Measurements from ENCODE around the gene CROT.

CROT gene

GRCh38 chr7:87424075-87424474 is 78.6 kb downstream of the CROT start:
- no peak for TF ChIP-seq CTCF (IDR thresholded peaks at IDR 0.05; ENCODE audit: insufficient read depth, low read depth, low read length, missing control alignments)
- no peak overlapping the region for H3K4me3 ChIP-seq (ENCODE audit: low read length)
- no peak for DNase-seq (ENCODE audit: low read depth)

- no peak for TF ChIP-seq CTCF (IDR thresholded peaks at IDR 0.05; ENCODE audit: insufficient read depth, low read depth, low read length, missing control alignments)
- H3K4me3 ChIP-seq (ENCODE audit: low read length), result no peak overlapping the region
- no peak for DNase-seq (ENCODE audit: low read depth)
Measured at GRCh38 chr7:87426160-87426559, 80.7 kb downstream of the CROT start.

GRCh38 chr7:87427288-87427687 is 81.8 kb downstream of the CROT start:
- H3K4me3 ChIP-seq (ENCODE audit: low read length), result no peak overlapping the region
- peak; percentile 19 for DNase-seq (ENCODE audit: low read depth)
- no peak for TF ChIP-seq CTCF (IDR thresholded peaks at IDR 0.05; ENCODE audit: insufficient read depth, low read depth, low read length, missing control alignments)

GRCh38 chr7:87432536-87432935 is 87.1 kb downstream of the CROT start:
- no peak for TF ChIP-seq CTCF (IDR thresholded peaks at IDR 0.05; ENCODE audit: insufficient read depth, low read depth, low read length, missing control alignments)

GRCh38 chr7:87435546-87435945 is 90.1 kb downstream of the CROT start:
- DNase-seq (ENCODE audit: low read depth), result no peak
- no peak for TF ChIP-seq CTCF (IDR thresholded peaks at IDR 0.05; ENCODE audit: insufficient read depth, low read depth, low read length, missing control alignments)

More at GRCh38 chr7:87432536-87432935, 87.1 kb downstream of the CROT start:
- peak; percentile 38 for DNase-seq (ENCODE audit: low read depth)
- no peak overlapping the region for H3K4me3 ChIP-seq (ENCODE audit: low read length)

GRCh38 chr7:87445897-87446296 is 100.4 kb downstream of the CROT start:
- no peak for DNase-seq (ENCODE audit: low read depth)
- H3K4me3 ChIP-seq (ENCODE audit: low read length), result no peak overlapping the region
- TF ChIP-seq CTCF (IDR thresholded peaks at IDR 0.05; ENCODE audit: insufficient read depth, low read depth, low read length, missing control alignments), result no peak

More at GRCh38 chr7:87435546-87435945, 90.1 kb downstream of the CROT start:
- H3K4me3 ChIP-seq (ENCODE audit: low read length), result no peak overlapping the region

GRCh38 chr7:87447116-87447635 is 101.7 kb downstream of the CROT start:
- H3K4me3 ChIP-seq (ENCODE audit: low read length), result no peak overlapping the region
- DNase-seq (ENCODE audit: low read depth), result no peak
- TF ChIP-seq CTCF (IDR thresholded peaks at IDR 0.05; ENCODE audit: insufficient read depth, low read depth, low read length, missing control alignments), result no peak

All from epithelial cell of esophagus (primary cell).